ENCODE measurements around the gene GNG13. TPM values are rescaled to one million over a fixed set of nuclear protein-coding genes. Genes with fewer than 3 reads are reported as not detected.

Gene GNG13
- total RNA-seq, 1 experiment from 2014 or later: not detected

GRCh38 chr16:814974-815373 lies 14.4 kb upstream of the GNG13 start:
- no peak overlapping the region for H3K4me3 Mint-ChIP-seq
- no CpG with 5 or more reads among the region's 9 CpGs for WGBS (ENCODE audit: extremely low coverage, insufficient read length, low lambda C conversion rate)
- no peak overlapping the region for H3K9ac ChIP-seq (ENCODE audit: extremely low read depth, insufficient read length, low read length)

More at GRCh38 chr16:814974-815373, 14.4 kb upstream of the GNG13 start:
- no peak overlapping the region for H3K4me2 ChIP-seq (ENCODE audit: insufficient read depth, insufficient read length, low read length)
- 0 out of 5 replicates have a peak, but pooled peaks cover 0 to 3% of the 10 kb centered on the region in 2 experiments for H3K9me3 Mint-ChIP-seq
- H3K4me1 ChIP-seq (ENCODE audit: insufficient read depth, low read length): no peaks in the 10 kb centered on the region
- no peak overlapping the region for H4K8ac ChIP-seq (replicated peaks; ENCODE audit: insufficient read length, low read depth, low read length)
- H3T11ph ChIP-seq (ENCODE audit: low read length): no peak overlapping the region
- H3K9me3 ChIP-seq (ENCODE audit: control insufficient read depth, low read depth, low read length): no peaks in the 10 kb centered on the region
- no peak for DNase-seq
- H3K4ac ChIP-seq (ENCODE audit: low read depth, low read length): no peak overlapping the region
- H3K18ac ChIP-seq (ENCODE audit: insufficient read length, low read depth, low read length): no peak overlapping the region
- H3K27me3 ChIP-seq (ENCODE audit: insufficient read depth, low read length): no peaks in the 10 kb centered on the region; the same call in 1 of the 2 replicates
- no peaks in the 10 kb centered on the region for H3K36me3 Mint-ChIP-seq (ENCODE audit: insufficient read depth in 1 of 3, low read depth in 3 of 3)
- H2AK5ac ChIP-seq (ENCODE audit: insufficient read length, low read length): no peak overlapping the region
- H3K79me1 ChIP-seq (ENCODE audit: insufficient read depth, low read depth, low read length, poor library complexity, severe bottlenecking): no peaks in the 10 kb centered on the region
- no peak overlapping the region for H3K56ac ChIP-seq (ENCODE audit: insufficient read length, low read depth, low read length)
- no peak overlapping the region for H2BK15ac ChIP-seq (ENCODE audit: low read depth, low read length)
- H2AFZ ChIP-seq (ENCODE audit: low read length): no peak overlapping the region
- H3K27ac Mint-ChIP-seq: no peak overlapping the region; a peak in 1 of 7 replicates
- no peaks in the 10 kb centered on the region for H3K79me2 ChIP-seq (ENCODE audit: insufficient read depth, low read length)
- no peak for TF ChIP-seq CTCF (conservative IDR thresholded peaks at IDR 0.05)
- H4K91ac ChIP-seq (ENCODE audit: insufficient read length, low read depth, low read length): no peak overlapping the region
- peaks cover 34% of the 10 kb centered on the region for H3K27me3 Mint-ChIP-seq (ENCODE audit: low read depth)
- no peak overlapping the region for H4K5ac ChIP-seq (ENCODE audit: insufficient read length, low read depth, low read length)
- H3K23me2 ChIP-seq (ENCODE audit: insufficient read length, low read depth, low read length, poor library complexity, severe bottlenecking): peaks cover 5% of the 10 kb centered on the region
- no peak overlapping the region for H2BK120ac ChIP-seq (ENCODE audit: low read depth, low read length, poor library complexity, severe bottlenecking)
- H2BK20ac ChIP-seq (ENCODE audit: low read depth, low read length, poor library complexity, severe bottlenecking): no peak overlapping the region
- peaks cover 2% of the 10 kb centered on the region in 2 experiments; a peak in 3 of 4 replicates for H3K4me1 Mint-ChIP-seq
- no peak overlapping the region for H3K27ac ChIP-seq (ENCODE audit: insufficient read length, low read depth, low read length)
- no peak overlapping the region for H2BK12ac ChIP-seq (ENCODE audit: insufficient read length, low read depth, low read length)
- no peak overlapping the region for H2BK5ac ChIP-seq (ENCODE audit: insufficient read length, low read length)
- H4K20me1 ChIP-seq (ENCODE audit: control insufficient read depth, insufficient read depth, insufficient read length): no peaks in the 10 kb centered on the region
- H3K23ac ChIP-seq (ENCODE audit: insufficient read length, low read depth, low read length): no peak overlapping the region
- H3K14ac ChIP-seq (ENCODE audit: insufficient read depth, low read length): no peak overlapping the region
